GM08714 (cell line): ENCODE measurements around the gene SCTR.

Source experiments
- H3K4me3 ChIP-seq: fragments of 200-500 bp; sonication (Bioruptor generic); 2 replicates; pipeline ENCODE4 v1.5.1; 2014; ENCODE audit warnings: mild to moderate bottlenecking, low read length, inconsistent platforms
- ZNF274 ChIP-seq: IDR thresholded peaks from 2 replicates; pipeline ENCODE4 v1.6.1; 2012; ENCODE audit warnings: mild to moderate bottlenecking, low read depth, low read length

Gene SCTR

GRCh38 chr2:119486196-119486827 is 38.0 kb downstream of the SCTR start:
- no peak for TF ChIP-seq ZNF274
- no peak overlapping the region for H3K4me3 ChIP-seq

GRCh38 chr2:119485336-119486110 is 38.8 kb downstream of the SCTR start:
- no peak overlapping the region for H3K4me3 ChIP-seq
- no peak for TF ChIP-seq ZNF274

GRCh38 chr2:119484834-119485233 is 39.4 kb downstream of the SCTR start:
- no peak overlapping the region for H3K4me3 ChIP-seq
- TF ChIP-seq ZNF274: no peak

- no peak for TF ChIP-seq ZNF274
- no peak overlapping the region for H3K4me3 ChIP-seq
These were observed 40.2 kb downstream of the SCTR start for GRCh38 chr2:119483896-119484718.

- no peak for TF ChIP-seq ZNF274
- no peak overlapping the region for H3K4me3 ChIP-seq
These were observed 40.9 kb downstream of the SCTR start for GRCh38 chr2:119483395-119483753.

GRCh38 chr2:119482481-119483394 is 41.5 kb downstream of the SCTR start:
- no peak for TF ChIP-seq ZNF274
- H3K4me3 ChIP-seq: no peak overlapping the region

- H3K4me3 ChIP-seq: no peak overlapping the region
- no peak for TF ChIP-seq ZNF274
These were observed 42.5 kb downstream of the SCTR start for GRCh38 chr2:119481501-119482455.

- TF ChIP-seq ZNF274: no peak
These were observed 43.6 kb downstream of the SCTR start for GRCh38 chr2:119480718-119481142.

GRCh38 chr2:119480184-119480583 is 44.1 kb downstream of the SCTR start:
- TF ChIP-seq ZNF274: no peak
- no peak overlapping the region for H3K4me3 ChIP-seq

More at GRCh38 chr2:119480718-119481142, 43.6 kb downstream of the SCTR start:
- H3K4me3 ChIP-seq: no peak overlapping the region

- H3K4me3 ChIP-seq: no peak overlapping the region
- no peak for TF ChIP-seq ZNF274
These were observed 45.3 kb downstream of the SCTR start for GRCh38 chr2:119478978-119479295.

GRCh38 chr2:119478188-119478977 is 45.9 kb downstream of the SCTR start:
- no peak for TF ChIP-seq ZNF274
- no peak overlapping the region for H3K4me3 ChIP-seq

GRCh38 chr2:119477113-119477505 is 47.2 kb downstream of the SCTR start:
- no peak for TF ChIP-seq ZNF274
- H3K4me3 ChIP-seq: no peak overlapping the region
